Measurements from ENCODE around the gene PGS1.

- TF ChIP-seq EP300 (IDR thresholded peaks at IDR 0.05) (no peak), CTCF (IDR thresholded peaks at IDR 0.05) (no peak), POLR2AphosphoS5 (IDR thresholded peaks at IDR 0.05) (no peak), POLR2A (IDR thresholded peaks at IDR 0.05) (no peak)
Observed at GRCh38 chr17:78450696-78451345, 72.4 kb downstream of the PGS1 start.
